HepG2 (cell line): ENCODE results near the gene GALC.

Experiments
- EZH2 ChIP-seq: conservative IDR thresholded peaks from 2 replicates; pipeline ENCODE4 v1.6.1; 2012; ENCODE audit warnings: mild to moderate bottlenecking, low read depth, low read length, moderate library complexity
- GABPA ChIP-seq, 2 experiments: IDR thresholded peaks; 2 replicates each; pipeline ENCODE4 v1.6.1; 2011 to 2016; ENCODE audit warnings: low read depth in 2 of 2, low read length in 1 of 2, missing biosample characterization in 1 of 2, missing genetic modification characterization in 1 of 2
- HDAC6 ChIP-seq: fragments of 200-600 bp; sonication (generic); IDR thresholded peaks from 2 replicates; pipeline ENCODE4 v1.7.0; 2017; ENCODE audit warnings: mild to moderate bottlenecking, antibody characterized with exemption, low read length, low read depth
- MTF2 ChIP-seq: sonication (generic); formaldehyde crosslinking; IDR thresholded peaks from 2 replicates; pipeline ENCODE4 v1.5.0; 2020; ENCODE audit warnings: missing genetic modification reagents, borderline replicate concordance
- MYC ChIP-seq: sonication (generic); formaldehyde crosslinking; IDR thresholded peaks from 2 replicates; pipeline ENCODE4 v1.9.0; 2021; ENCODE audit warnings: missing genetic modification reagents, borderline replicate concordance
- NKX3-1 ChIP-seq: sonication (generic); formaldehyde crosslinking; IDR thresholded peaks from 2 replicates; pipeline ENCODE4 v1.5.0; 2020; ENCODE audit warnings: missing genetic modification reagents
- YY1 ChIP-seq: IDR thresholded peaks from 2 replicates; pipeline ENCODE4 v1.6.1; 2011; ENCODE audit warnings: low read length, low read depth, moderate library complexity, mild to moderate bottlenecking; ENCODE audit not compliant: insufficient read depth, insufficient replicate concordance
- ZSCAN5A ChIP-seq: sonication (generic); formaldehyde crosslinking; IDR thresholded peaks from 2 replicates; pipeline ENCODE4 v1.8.0; 2022; ENCODE audit warnings: mild to moderate bottlenecking, missing genetic modification reagents, borderline replicate concordance
- TF ChIP-seq, protein P1 (sequence below): sonication (generic); formaldehyde crosslinking; conservative IDR thresholded peaks from 2 replicates; pipeline ENCODE4 v1.4.0; 2020; ENCODE audit warnings: missing genetic modification reagents
- TF ChIP-seq, protein P2 (sequence below): sonication (generic); formaldehyde crosslinking; IDR thresholded peaks from 2 replicates; pipeline ENCODE4 v1.5.0; 2020; ENCODE audit warnings: mild to moderate bottlenecking, missing genetic modification reagents, moderate library complexity
- TF ChIP-seq, protein P3 (sequence below): sonication (generic); formaldehyde crosslinking; IDR thresholded peaks from 2 replicates; pipeline ENCODE4 v1.4.0; 2020; ENCODE audit warnings: mild to moderate bottlenecking, missing genetic modification reagents, borderline replicate concordance

DNA sequence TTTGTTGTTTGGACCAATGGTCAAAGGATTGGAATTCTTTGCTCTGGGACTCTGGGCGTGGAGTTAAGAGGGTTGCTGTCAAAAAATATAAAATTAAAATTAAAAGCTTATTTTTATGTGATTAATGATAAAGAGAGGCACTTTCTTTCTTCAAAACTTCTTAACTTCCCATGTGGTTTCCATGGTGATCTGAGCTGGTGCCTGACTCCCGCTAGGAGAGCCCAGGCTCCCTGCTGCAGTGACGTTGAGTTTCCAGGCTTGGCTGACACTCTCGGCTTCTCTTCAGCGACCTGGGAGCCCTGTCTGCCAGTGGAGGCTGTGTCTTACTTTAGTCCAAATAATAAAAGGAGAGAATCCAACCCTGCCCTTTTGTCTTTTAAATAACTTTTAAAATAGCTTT is 84.4 kb downstream of the GALC start:
- no peak for TF ChIP-seq HDAC6
- TF ChIP-seq ZSCAN5A (CRISPR knock-in tag): no peak
- no peak for TF ChIP-seq YY1
- TF ChIP-seq, protein P1, sequence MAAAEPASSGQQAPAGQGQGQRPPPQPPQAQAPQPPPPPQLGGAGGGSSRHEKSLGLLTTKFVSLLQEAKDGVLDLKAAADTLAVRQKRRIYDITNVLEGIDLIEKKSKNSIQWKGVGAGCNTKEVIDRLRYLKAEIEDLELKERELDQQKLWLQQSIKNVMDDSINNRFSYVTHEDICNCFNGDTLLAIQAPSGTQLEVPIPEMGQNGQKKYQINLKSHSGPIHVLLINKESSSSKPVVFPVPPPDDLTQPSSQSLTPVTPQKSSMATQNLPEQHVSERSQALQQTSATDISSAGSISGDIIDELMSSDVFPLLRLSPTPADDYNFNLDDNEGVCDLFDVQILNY (CRISPR knock-in tag): no peak
- no peak for TF ChIP-seq EZH2
- no peak for TF ChIP-seq GABPA (IDR thresholded peaks at IDR 0.05; ENCODE audit: low read depth, low read length)
- TF ChIP-seq GABPA (CRISPR knock-in tag; IDR thresholded peaks at IDR 0.05; ENCODE audit: low read depth): no peak
- TF ChIP-seq, protein P2, sequence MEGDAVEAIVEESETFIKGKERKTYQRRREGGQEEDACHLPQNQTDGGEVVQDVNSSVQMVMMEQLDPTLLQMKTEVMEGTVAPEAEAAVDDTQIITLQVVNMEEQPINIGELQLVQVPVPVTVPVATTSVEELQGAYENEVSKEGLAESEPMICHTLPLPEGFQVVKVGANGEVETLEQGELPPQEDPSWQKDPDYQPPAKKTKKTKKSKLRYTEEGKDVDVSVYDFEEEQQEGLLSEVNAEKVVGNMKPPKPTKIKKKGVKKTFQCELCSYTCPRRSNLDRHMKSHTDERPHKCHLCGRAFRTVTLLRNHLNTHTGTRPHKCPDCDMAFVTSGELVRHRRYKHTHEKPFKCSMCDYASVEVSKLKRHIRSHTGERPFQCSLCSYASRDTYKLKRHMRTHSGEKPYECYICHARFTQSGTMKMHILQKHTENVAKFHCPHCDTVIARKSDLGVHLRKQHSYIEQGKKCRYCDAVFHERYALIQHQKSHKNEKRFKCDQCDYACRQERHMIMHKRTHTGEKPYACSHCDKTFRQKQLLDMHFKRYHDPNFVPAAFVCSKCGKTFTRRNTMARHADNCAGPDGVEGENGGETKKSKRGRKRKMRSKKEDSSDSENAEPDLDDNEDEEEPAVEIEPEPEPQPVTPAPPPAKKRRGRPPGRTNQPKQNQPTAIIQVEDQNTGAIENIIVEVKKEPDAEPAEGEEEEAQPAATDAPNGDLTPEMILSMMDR (CRISPR knock-in tag): no peak
- TF ChIP-seq, protein P3, sequence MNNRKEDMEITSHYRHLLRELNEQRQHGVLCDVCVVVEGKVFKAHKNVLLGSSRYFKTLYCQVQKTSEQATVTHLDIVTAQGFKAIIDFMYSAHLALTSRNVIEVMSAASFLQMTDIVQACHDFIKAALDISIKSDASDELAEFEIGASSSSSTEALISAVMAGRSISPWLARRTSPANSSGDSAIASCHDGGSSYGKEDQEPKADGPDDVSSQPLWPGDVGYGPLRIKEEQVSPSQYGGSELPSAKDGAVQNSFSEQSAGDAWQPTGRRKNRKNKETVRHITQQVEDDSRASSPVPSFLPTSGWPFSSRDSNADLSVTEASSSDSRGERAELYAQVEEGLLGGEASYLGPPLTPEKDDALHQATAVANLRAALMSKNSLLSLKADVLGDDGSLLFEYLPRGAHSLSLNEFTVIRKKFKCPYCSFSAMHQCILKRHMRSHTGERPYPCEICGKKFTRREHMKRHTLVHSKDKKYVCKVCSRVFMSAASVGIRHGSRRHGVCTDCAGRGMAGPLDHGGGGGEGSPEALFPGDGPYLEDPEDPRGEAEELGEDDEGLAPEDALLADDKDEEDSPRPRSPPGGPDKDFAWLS (CRISPR knock-in tag): no peak
- no peak for TF ChIP-seq MYC
- TF ChIP-seq NKX3-1 (CRISPR knock-in tag): no peak
- no peak for TF ChIP-seq MTF2 (CRISPR knock-in tag)
